ENCODE results near the gene CCDC154. TPM values are rescaled to one million over a fixed set of nuclear protein-coding genes. Genes with fewer than 3 reads are reported as not detected.

CCDC154 gene
- total RNA-seq, 1 donor from 2014 or later: 1.5 TPM

DNA sequence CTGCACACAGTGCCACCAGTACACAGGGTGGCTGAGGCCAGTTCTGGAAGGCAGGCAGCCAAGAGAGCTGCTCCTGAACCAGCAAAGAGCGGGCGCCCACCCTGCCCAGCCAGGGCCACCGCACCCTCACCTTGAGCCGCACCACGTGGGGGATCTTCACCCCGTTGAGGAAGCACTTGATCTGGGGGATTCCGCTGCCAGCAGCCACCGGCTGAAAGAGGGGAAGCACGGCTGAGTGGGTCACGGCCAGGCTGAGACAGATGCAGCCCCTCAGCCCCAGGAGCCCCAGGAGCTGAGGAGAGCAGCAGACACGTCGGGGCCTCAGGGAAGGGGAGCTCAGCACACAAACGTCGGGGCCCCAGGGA, 14.6 kb upstream of the CCDC154 start:
- Histone ChIP-seq H3K9me3 (ENCODE audit: insufficient read depth, low read depth, low read length) (no peaks in the 10 kb centered on the region), H4K20me1 (ENCODE audit: insufficient read depth, low read length) (peaks cover 8% of the 10 kb centered on the region), H3K36me3 (ENCODE audit: insufficient read depth, low read length) (no peaks in the 10 kb centered on the region), H3K4me1 (ENCODE audit: insufficient read depth, low read length) (no peaks in the 10 kb centered on the region), H2AFZ (ENCODE audit: low read depth, low read length) (no peak overlapping the region), H3K4me2 (ENCODE audit: low read length) (no peak overlapping the region), H3K27ac (ENCODE audit: low read depth, low read length) (no peak overlapping the region), H3K27me3 (ENCODE audit: insufficient read depth, low read length) (no peaks in the 10 kb centered on the region), H3K79me2 (ENCODE audit: insufficient read depth, low read length) (no peaks in the 10 kb centered on the region), H3K9ac (ENCODE audit: low read length) (no peak overlapping the region), H3K4me3 (ENCODE audit: insufficient read depth, low read depth, low read length) (no peak overlapping the region)
- Mint-ChIP-seq H3K9me3 (ENCODE audit: unreplicated experiment) (no peaks in the 10 kb centered on the region), H3K4me3 (ENCODE audit: unreplicated experiment) (no peak overlapping the region), H3K27me3 (ENCODE audit: low read depth, unreplicated experiment) (no peaks in the 10 kb centered on the region), H3K36me3 (ENCODE audit: low read depth, unreplicated experiment) (peaks cover 11% of the 10 kb centered on the region), H3K4me1 (ENCODE audit: low read depth, unreplicated experiment) (no peaks in the 10 kb centered on the region), H3K27ac (ENCODE audit: unreplicated experiment) (no peak overlapping the region)
- no peak for DNase-seq (ENCODE audit: low read depth)
- TF ChIP-seq, protein P1, sequence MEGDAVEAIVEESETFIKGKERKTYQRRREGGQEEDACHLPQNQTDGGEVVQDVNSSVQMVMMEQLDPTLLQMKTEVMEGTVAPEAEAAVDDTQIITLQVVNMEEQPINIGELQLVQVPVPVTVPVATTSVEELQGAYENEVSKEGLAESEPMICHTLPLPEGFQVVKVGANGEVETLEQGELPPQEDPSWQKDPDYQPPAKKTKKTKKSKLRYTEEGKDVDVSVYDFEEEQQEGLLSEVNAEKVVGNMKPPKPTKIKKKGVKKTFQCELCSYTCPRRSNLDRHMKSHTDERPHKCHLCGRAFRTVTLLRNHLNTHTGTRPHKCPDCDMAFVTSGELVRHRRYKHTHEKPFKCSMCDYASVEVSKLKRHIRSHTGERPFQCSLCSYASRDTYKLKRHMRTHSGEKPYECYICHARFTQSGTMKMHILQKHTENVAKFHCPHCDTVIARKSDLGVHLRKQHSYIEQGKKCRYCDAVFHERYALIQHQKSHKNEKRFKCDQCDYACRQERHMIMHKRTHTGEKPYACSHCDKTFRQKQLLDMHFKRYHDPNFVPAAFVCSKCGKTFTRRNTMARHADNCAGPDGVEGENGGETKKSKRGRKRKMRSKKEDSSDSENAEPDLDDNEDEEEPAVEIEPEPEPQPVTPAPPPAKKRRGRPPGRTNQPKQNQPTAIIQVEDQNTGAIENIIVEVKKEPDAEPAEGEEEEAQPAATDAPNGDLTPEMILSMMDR (IDR thresholded peaks at IDR 0.05; ENCODE audit: insufficient read depth, low read depth, low read length): no peak
- no peak for TF ChIP-seq EZH2 (IDR thresholded peaks at IDR 0.05; ENCODE audit: insufficient read depth, low read length)
- no peak for FAIRE-seq

DNA sequence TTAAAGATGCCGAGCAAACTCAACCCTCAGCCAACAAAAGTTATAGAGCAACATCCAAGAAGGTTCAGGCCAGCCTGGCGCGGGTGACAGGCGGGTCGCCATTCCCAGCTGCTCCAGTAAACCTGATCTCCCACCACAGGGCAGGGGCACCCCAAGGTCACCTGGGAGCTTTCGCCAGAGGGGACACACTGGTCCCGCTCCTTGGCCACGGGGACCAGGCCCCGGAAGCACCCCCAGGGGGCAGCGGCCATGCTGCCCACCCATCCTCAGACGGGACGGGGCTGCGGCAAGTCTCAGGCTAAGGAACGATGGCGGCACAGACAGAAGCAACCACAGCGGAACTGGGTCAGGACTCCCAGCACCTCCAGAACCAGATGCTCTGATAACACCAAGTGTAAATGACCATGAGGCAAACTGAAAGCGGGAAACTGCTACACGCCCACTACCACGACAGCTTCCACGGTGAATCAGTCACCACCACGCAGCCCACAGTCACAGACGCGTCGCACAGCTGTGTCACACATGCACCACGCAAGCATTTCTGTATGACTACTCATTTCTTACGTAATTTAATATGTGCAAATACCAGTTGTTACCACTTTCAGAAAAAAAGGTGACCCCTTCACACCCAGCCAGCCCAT, 14.1 kb upstream of the CCDC154 start:
- Histone ChIP-seq H3K9me3 (ENCODE audit: insufficient read depth, low read depth, low read length) (no peaks in the 10 kb centered on the region), H3K79me2 (ENCODE audit: insufficient read depth, low read length) (no peaks in the 10 kb centered on the region), H3K4me3 (ENCODE audit: insufficient read depth, low read depth, low read length) (no peak overlapping the region), H3K36me3 (ENCODE audit: insufficient read depth, low read length) (no peaks in the 10 kb centered on the region), H2AFZ (ENCODE audit: low read depth, low read length) (no peak overlapping the region), H3K27ac (ENCODE audit: low read depth, low read length) (no peak overlapping the region), H3K27me3 (ENCODE audit: insufficient read depth, low read length) (no peaks in the 10 kb centered on the region), H3K9ac (ENCODE audit: low read length) (no peak overlapping the region), H3K4me1 (ENCODE audit: insufficient read depth, low read length) (no peaks in the 10 kb centered on the region), H3K4me2 (ENCODE audit: low read length) (no peak overlapping the region), H4K20me1 (ENCODE audit: insufficient read depth, low read length) (peaks cover 8% of the 10 kb centered on the region)
- Mint-ChIP-seq H3K36me3 (ENCODE audit: low read depth, unreplicated experiment) (peaks cover 10% of the 10 kb centered on the region), H3K4me3 (ENCODE audit: unreplicated experiment) (no peak overlapping the region), H3K4me1 (ENCODE audit: low read depth, unreplicated experiment) (no peaks in the 10 kb centered on the region), H3K27me3 (ENCODE audit: low read depth, unreplicated experiment) (no peaks in the 10 kb centered on the region), H3K27ac (ENCODE audit: unreplicated experiment) (peak overlapping the region; percentile 58), H3K9me3 (ENCODE audit: unreplicated experiment) (no peaks in the 10 kb centered on the region)
- TF ChIP-seq, protein P1 (IDR thresholded peaks at IDR 0.05; ENCODE audit: insufficient read depth, low read depth, low read length): no peak
- TF ChIP-seq EZH2 (IDR thresholded peaks at IDR 0.05; ENCODE audit: insufficient read depth, low read length): no peak
- FAIRE-seq: no peak
- DNase-seq (ENCODE audit: low read depth): no peak

DNA sequence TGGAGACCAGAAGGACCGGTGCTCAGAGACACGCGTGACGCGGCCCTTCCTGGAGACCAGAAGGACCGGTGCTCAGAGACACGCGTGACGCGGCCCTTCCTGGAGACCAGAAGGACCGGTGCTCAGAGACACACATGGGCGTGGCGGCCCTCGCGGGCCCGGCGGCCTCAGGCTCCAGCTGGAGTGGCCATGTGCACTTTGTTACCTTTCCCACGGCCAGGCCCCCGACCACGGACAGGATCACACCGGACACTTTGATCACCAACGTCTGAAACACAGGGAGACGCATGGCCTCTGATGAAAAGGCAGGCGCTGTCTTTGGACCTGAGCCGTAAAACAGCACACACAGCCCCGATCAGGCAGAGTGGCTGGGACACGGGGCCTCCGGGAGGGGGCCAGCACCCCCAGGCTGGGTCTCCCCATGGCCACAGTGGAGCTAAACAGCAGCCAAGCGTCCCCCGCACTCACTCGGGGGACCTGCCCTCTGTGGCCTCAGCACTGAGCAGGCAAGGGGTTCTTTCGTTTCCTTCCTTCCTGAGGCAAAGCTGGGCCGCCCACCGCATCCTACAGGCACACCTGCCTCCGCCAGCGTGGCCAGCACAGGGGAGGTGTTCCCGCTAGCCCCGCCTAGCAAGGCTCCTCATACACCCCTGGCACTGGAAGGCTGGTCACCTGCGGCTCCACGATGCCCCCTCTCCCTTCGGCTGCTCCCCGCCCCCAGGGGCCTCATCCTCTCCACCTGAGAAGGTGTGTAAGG, 13.3 kb upstream of the CCDC154 start:
- Histone ChIP-seq H2AFZ (ENCODE audit: low read depth, low read length) (no peak overlapping the region), H3K4me1 (ENCODE audit: insufficient read depth, low read length) (no peaks in the 10 kb centered on the region), H3K4me3 (ENCODE audit: insufficient read depth, low read depth, low read length) (no peak overlapping the region), H3K27me3 (ENCODE audit: insufficient read depth, low read length) (no peaks in the 10 kb centered on the region), H3K9ac (ENCODE audit: low read length) (no peak overlapping the region), H3K4me2 (ENCODE audit: low read length) (no peak overlapping the region), H3K36me3 (ENCODE audit: insufficient read depth, low read length) (no peaks in the 10 kb centered on the region), H3K79me2 (ENCODE audit: insufficient read depth, low read length) (no peaks in the 10 kb centered on the region), H3K9me3 (ENCODE audit: insufficient read depth, low read depth, low read length) (no peaks in the 10 kb centered on the region), H4K20me1 (ENCODE audit: insufficient read depth, low read length) (peaks cover 8% of the 10 kb centered on the region), H3K27ac (ENCODE audit: low read depth, low read length) (no peak overlapping the region)
- FAIRE-seq: no peak
- Mint-ChIP-seq H3K27me3 (ENCODE audit: low read depth, unreplicated experiment) (no peaks in the 10 kb centered on the region), H3K4me3 (ENCODE audit: unreplicated experiment) (no peak overlapping the region), H3K27ac (ENCODE audit: unreplicated experiment) (peak overlapping the region; percentile 58), H3K4me1 (ENCODE audit: low read depth, unreplicated experiment) (no peaks in the 10 kb centered on the region), H3K9me3 (ENCODE audit: unreplicated experiment) (no peaks in the 10 kb centered on the region), H3K36me3 (ENCODE audit: low read depth, unreplicated experiment) (peaks cover 8% of the 10 kb centered on the region)
- TF ChIP-seq, protein P1 (IDR thresholded peaks at IDR 0.05; ENCODE audit: insufficient read depth, low read depth, low read length): no peak
- no peak for TF ChIP-seq EZH2 (IDR thresholded peaks at IDR 0.05; ENCODE audit: insufficient read depth, low read length)
- no peak for DNase-seq (ENCODE audit: low read depth)
